Upper lobe of right lung (tissue), 1 donor: Measurements from ENCODE around the gene CACNG4. TPM values are rescaled to one million over a fixed set of nuclear protein-coding genes. Genes with fewer than 3 reads are reported as not detected.

Source experiments
- ATAC-seq: fragments of 200-7000 bp; cut with Tn5 transposase; one replicate; pipeline ENCODE4 v1.9.1; 2020; ENCODE audit warnings: mild to moderate bottlenecking, moderate library complexity
- DNase-seq: peaks from one replicate; pipeline ENCODE4 v3.0.0-alpha.2; 2020
- H3K27ac ChIP-seq: fragments of 200-600 bp; one replicate; pipeline ENCODE4 v1.8.0; 2022
- H3K27me3 ChIP-seq: fragments of 200-600 bp; one replicate; pipeline ENCODE4 v1.8.0; 2022; ENCODE audit warnings: mild to moderate bottlenecking
- H3K36me3 ChIP-seq: fragments of 200-600 bp; one replicate; pipeline ENCODE4 v1.8.0; 2022
- H3K4me1 ChIP-seq: fragments of 200-600 bp; one replicate; pipeline ENCODE4 v1.8.0; 2022
- H3K4me3 ChIP-seq: fragments of 200-600 bp; one replicate; pipeline ENCODE4 v1.8.0; 2022; ENCODE audit warnings: mild to moderate bottlenecking
- H3K9me3 ChIP-seq: fragments of 200-600 bp; one replicate; pipeline ENCODE4 v1.8.0; 2022
- CTCF ChIP-seq: fragments of 200-600 bp; IDR thresholded peaks from one replicate; pipeline ENCODE4 v1.8.0; 2022; ENCODE audit warnings: antibody characterized with exemption
- intact Hi-C: fragments of 100-400 bp; cut with DNase I; formaldehyde crosslinking; loops from one replicate; pipeline ENCODE4 v1.11.0; 2022
- total RNA-seq: library from RNA; stranded (reverse); fragmentation: NEBNext Ultra II Directional; extraction: Animal tissue kit (Norgen Biotek cat#: 25700); gene quantifications from one replicate; pipeline ENCODE4 v1.2.1, GENCODE V29; 2021
- donor health status: DM: no; HTN: yes; CAD: no; lungs with severe emphysema.

Gene CACNG4
- total RNA-seq, 1 donor from 2014 or later: 9.3 TPM

GRCh38 chr17:67071595-67071994 is 107.1 kb downstream of the CACNG4 start:
- no peak overlapping the region for H3K27ac ChIP-seq
- no peak for ATAC-seq
- no peak for DNase-seq

GRCh38 chr17:67072885-67073284 is 108.4 kb downstream of the CACNG4 start:
- DNase-seq (no peak), ATAC-seq (no peak)
- no peak overlapping the region for H3K27ac ChIP-seq
- H3K9me3 ChIP-seq: no peaks in the 10 kb centered on the region
- no peak for TF ChIP-seq CTCF
- H3K4me3 ChIP-seq: no peak overlapping the region
- no peaks in the 10 kb centered on the region for H3K4me1 ChIP-seq
- peaks cover 43% of the 10 kb centered on the region for H3K36me3 ChIP-seq
- intact Hi-C loops: no loop called here
- no peaks in the 10 kb centered on the region for H3K27me3 ChIP-seq

More at GRCh38 chr17:67071595-67071994, 107.1 kb downstream of the CACNG4 start:
- intact Hi-C loops: no loop called here
- peaks cover 30% of the 10 kb centered on the region for H3K36me3 ChIP-seq
- no peaks in the 10 kb centered on the region for H3K27me3 ChIP-seq
- no peaks in the 10 kb centered on the region for H3K9me3 ChIP-seq
- H3K4me3 ChIP-seq: no peak overlapping the region
- no peak for TF ChIP-seq CTCF
- H3K4me1 ChIP-seq: no peaks in the 10 kb centered on the region

- DNase-seq: no peak
- Histone ChIP-seq H3K4me3 (no peak overlapping the region), H3K27me3 (no peaks in the 10 kb centered on the region), H3K4me1 (peaks cover 4% of the 10 kb centered on the region), H3K27ac (no peak overlapping the region), H3K36me3 (peaks cover 51% of the 10 kb centered on the region), H3K9me3 (no peaks in the 10 kb centered on the region)
- TF ChIP-seq CTCF: no peak
- ATAC-seq: no peak
- intact Hi-C loops: no loop called here
Observed at GRCh38 chr17:67074781-67075180, 110.3 kb downstream of the CACNG4 start.

GRCh38 chr17:67076290-67076689 is 111.8 kb downstream of the CACNG4 start:
- H3K4me1 ChIP-seq: peaks cover 4% of the 10 kb centered on the region
- H3K36me3 ChIP-seq: peaks cover 57% of the 10 kb centered on the region
- no peak for TF ChIP-seq CTCF
- ATAC-seq (no peak), DNase-seq (no peak)
- no peak overlapping the region for H3K4me3 ChIP-seq
- H3K9me3 ChIP-seq: no peaks in the 10 kb centered on the region
- no peak overlapping the region for H3K27ac ChIP-seq
- intact Hi-C loops: no loop called here
- H3K27me3 ChIP-seq: no peaks in the 10 kb centered on the region

GRCh38 chr17:67078292-67078691 is 113.8 kb downstream of the CACNG4 start:
- Histone ChIP-seq H3K27me3 (no peaks in the 10 kb centered on the region), H3K36me3 (peaks cover 55% of the 10 kb centered on the region), H3K4me3 (no peak overlapping the region), H3K9me3 (no peaks in the 10 kb centered on the region), H3K27ac (no peak overlapping the region), H3K4me1 (peaks cover 4% of the 10 kb centered on the region)
- DNase-seq: no peak
- no peak for ATAC-seq
- intact Hi-C loops: no loop called here
- TF ChIP-seq CTCF: no peak

GRCh38 chr17:67079491-67079890 is 115.0 kb downstream of the CACNG4 start:
- Histone ChIP-seq H3K27me3 (no peaks in the 10 kb centered on the region), H3K9me3 (no peaks in the 10 kb centered on the region), H3K36me3 (peaks cover 54% of the 10 kb centered on the region), H3K4me3 (no peak overlapping the region), H3K4me1 (peaks cover 4% of the 10 kb centered on the region), H3K27ac (no peak overlapping the region)
- intact Hi-C loops: no loop called here
- no peak for DNase-seq
- no peak for TF ChIP-seq CTCF
- no peak for ATAC-seq
